Measurements from ENCODE around the gene PITRM1. TPM values are rescaled to one million over a fixed set of nuclear protein-coding genes. Genes with fewer than 3 reads are reported as not detected.

The PITRM1 gene
- total and polyA plus RNA-seq, 2 donors (not counting 3 experiments of a cell fraction or from before 2014, with no cell fraction given): 83.2 to 145 TPM

- H4K20me1 ChIP-seq (replicated peaks; ENCODE audit: control insufficient read depth, extremely low read depth, insufficient read depth, low read length): no peaks in the 10 kb centered on the region
- H2AFZ ChIP-seq (ENCODE audit: low read depth, low read length): no peak overlapping the region
- H3K4me1 ChIP-seq (ENCODE audit: control insufficient read depth, extremely low read depth, insufficient read depth, low read length): no peaks in the 10 kb centered on the region
- DNase-seq (ENCODE audit: low read depth, low spot score) (no peak), FAIRE-seq (no peak)
- POLR2A ChIA-PET: no interaction called here
- H3K9ac ChIP-seq (replicated peaks; ENCODE audit: extremely low read depth, insufficient read depth, low read length): no peak overlapping the region
- H3K79me2 ChIP-seq (ENCODE audit: control insufficient read depth, insufficient read depth, low read length): no peaks in the 10 kb centered on the region
- intact Hi-C loops (cut with micrococcal nuclease) (no loop called here), dilution Hi-C loops (cut with MboI; ENCODE audit: extremely low pct_ligation_motif_present, low sequenced_read_pairs) (no loop called here)
- H3K4me2 ChIP-seq (ENCODE audit: insufficient read depth, low read length): no peak overlapping the region
- CTCF ChIA-PET: no interaction called here
- peaks cover 41 to 61% of the 10 kb centered on the region in 2 experiments for H3K36me3 ChIP-seq (ENCODE audit: control insufficient read depth in 2 of 2, extremely low read depth in 1 of 2, insufficient read depth in 2 of 2, low read length in 2 of 2)
- no peaks in the 10 kb centered on the region for H3K9me3 ChIP-seq (replicated peaks; ENCODE audit: control insufficient read depth, insufficient read depth, low read length)
- H3K27ac ChIP-seq (ENCODE audit: insufficient read depth, low read depth, low read length): no peak overlapping the region
- TF ChIP-seq MYC (IDR thresholded peaks at IDR 0.05; ENCODE audit: low read depth, low read length) (no peak), MAX (IDR thresholded peaks at IDR 0.05; ENCODE audit: insufficient read depth, insufficient read length) (no peak), EZH2 (IDR thresholded peaks at IDR 0.05; ENCODE audit: borderline replicate concordance, low read depth, low read length, severe bottlenecking) (no peak), POLR2A (IDR thresholded peaks at IDR 0.05; ENCODE audit: low read depth, low read length) (no peak), GATA2 (IDR thresholded peaks at IDR 0.05; ENCODE audit: insufficient read depth, insufficient read length, low read depth, low read length) (no peak), FOS (IDR thresholded peaks at IDR 0.05; ENCODE audit: borderline replicate concordance, insufficient read depth, low read length) (no peak), POLR2AphosphoS5 (IDR thresholded peaks at IDR 0.05; ENCODE audit: insufficient read depth, low read depth, low read length) (no peak), CTCF (IDR thresholded peaks at IDR 0.05; ENCODE audit: extremely low read depth in 1 of 2, insufficient read depth in 1 of 2, low read depth in 1 of 2, low read length in 2 of 2) (no peak), JUN (IDR thresholded peaks at IDR 0.05; ENCODE audit: borderline replicate concordance, insufficient read depth, insufficient read length, low read depth) (no peak)
- no peaks in the 10 kb centered on the region for H3K9me1 ChIP-seq (replicated peaks; ENCODE audit: control insufficient read depth, extremely low read depth, insufficient read depth, low read length)
- H3K27me3 ChIP-seq (ENCODE audit: control insufficient read depth in 2 of 2, insufficient read depth in 2 of 2, low read length in 2 of 2): no peaks in the 10 kb centered on the region
- BruUV-seq (replicated peaks): no TSS peak
- H3K4me3 ChIP-seq (replicated peaks in 1 of 3; ENCODE audit: insufficient read depth in 1 of 3, low read depth in 1 of 3, low read length in 3 of 3): no peak overlapping the region
These were observed 24.5 kb downstream of the PITRM1 start for GRCh38 chr10:3148041-3148440.

Measured in endothelial cell of umbilical vein (primary cell).